HepG2 (cell line): ENCODE measurements around the gene LRRTM2. TPM values are rescaled to one million over a fixed set of nuclear protein-coding genes. Genes with fewer than 3 reads are reported as not detected.

Experiments
- ATAC-seq: fragments of 200-7000 bp; cut with Tn5 transposase; 3 replicates; pipeline ENCODE4 v1.9.1; 2020; ENCODE audit warnings: mild to moderate bottlenecking, moderate library complexity
- BruUV-seq: library from RNA; stranded (reverse); fragments of 400-500 nt; replicated peaks from 2 replicates; lab custom pipeline; 2021; lab: Mats Ljungman, UMichigan
- CTCF ChIA-PET: fragments of 300-600 bp; formaldehyde crosslinking; extraction: SDS; loops from one replicate; lab custom pipeline; 2021; ENCODE audit warnings: low total read pairs, inconsistent platforms, low intra/inter-chr PET ratio; lab: Yijun Ruan, JAX
- POLR2A ChIA-PET: fragments of 350-600 bp; sonication (Branson Sonifier 250); formaldehyde crosslinking; loops from one replicate; lab custom pipeline; 2020; ENCODE audit warnings: antibody characterized with exemption, inconsistent platforms; lab: Yijun Ruan, JAX
- DNase-seq: peaks from one replicate; pipeline ENCODE4 v3.0.0-alpha.2; 2015; ENCODE audit warnings: low spot score
- FAIRE-seq: peaks from 3 replicates; lab custom pipeline; 2011; peaks lifted over from hg19 to GRCh38; lab: Jason Lieb, UNC
- H2AFZ ChIP-seq: one replicate; pipeline ENCODE4 v1.6.1; 2011; ENCODE audit warnings: low read length, inconsistent platforms
- H3K27ac ChIP-seq: fragments of 300-600 bp; 3 replicates; pipeline ENCODE4 v1.8.0; 2011; ENCODE audit warnings: mixed run types, mild to moderate bottlenecking, mixed read lengths, low read length, inconsistent platforms; ENCODE audit not compliant: insufficient read depth; ENCODE audit errors: extremely low read length
- H3K27me3 ChIP-seq, 2 experiments: fragments of 200-600 bp in 1 of 2; 2 replicates in 1 of 2; 3 replicates in 1 of 2; pipeline versions ENCODE4 v1.6.0 to v1.8.0; 2011; ENCODE audit warnings: low read length in 2 of 2, mild to moderate bottlenecking in 2 of 2, moderate library complexity in 2 of 2, inconsistent platforms in 1 of 2; ENCODE audit not compliant: insufficient read depth in 2 of 2, control insufficient read depth in 1 of 2
- H3K36me3 ChIP-seq, 2 experiments: fragments of 200-600 bp in 1 of 2; replicated peaks in 1 of 2; 2 replicates in 1 of 2; 3 replicates in 1 of 2; pipeline versions ENCODE4 v1.5.1 to v1.8.0; 2011; ENCODE audit warnings: low read length in 2 of 2, inconsistent platforms in 1 of 2; ENCODE audit not compliant: insufficient read depth in 2 of 2, control insufficient read depth in 1 of 2
- H3K4me1 ChIP-seq: 2 replicates; pipeline ENCODE4 v1.5.1; 2012; ENCODE audit warnings: low read length, inconsistent platforms; ENCODE audit not compliant: insufficient read depth
- H3K4me2 ChIP-seq: 2 replicates; pipeline ENCODE4 v1.6.0; 2011; ENCODE audit warnings: low read depth, low read length, inconsistent platforms
- H3K4me3 ChIP-seq, 3 experiments: fragments of 200-600 bp in 1 of 3; sonication (generic), shearing (Covaris generic) in 1 of 3; replicated peaks in 1 of 3; 2 replicates each; pipeline ENCODE4 v1.5.1; 2011 to 2016; ENCODE audit warnings: low read length in 3 of 3, inconsistent platforms in 2 of 3, low read depth in 2 of 3, mild to moderate bottlenecking in 2 of 3, control low read depth in 1 of 3, mixed read lengths in 1 of 3; ENCODE audit not compliant: insufficient read depth in 1 of 3
- H3K79me2 ChIP-seq: one replicate; pipeline ENCODE4 v1.6.1; 2011; ENCODE audit warnings: low read length, inconsistent platforms; ENCODE audit not compliant: insufficient read depth
- H3K9ac ChIP-seq: 2 replicates; pipeline ENCODE4 v1.6.0; 2011; ENCODE audit warnings: mild to moderate bottlenecking, low read depth, low read length, inconsistent platforms; ENCODE audit not compliant: insufficient read depth
- H3K9me3 ChIP-seq: 2 replicates; pipeline ENCODE4 v1.5.1; 2012; ENCODE audit warnings: mild to moderate bottlenecking, low read length
- H4K20me1 ChIP-seq: 2 replicates; pipeline ENCODE4 v1.6.0; 2011; ENCODE audit warnings: inconsistent platforms, mild to moderate bottlenecking, low read length, moderate library complexity; ENCODE audit not compliant: insufficient read depth
- CBX5 ChIP-seq: sonication (generic); formaldehyde crosslinking; IDR thresholded peaks from 2 replicates; pipeline ENCODE4 v1.4.0; 2020; ENCODE audit warnings: missing genetic modification reagents, borderline replicate concordance
- GATAD1 ChIP-seq: IDR thresholded peaks from 2 replicates; pipeline ENCODE4 v1.6.1; 2016; ENCODE audit warnings: missing genetic modification reagents, missing compliant biosample characterization
- PHB2 ChIP-seq: fragments of 450-650 bp; IDR thresholded peaks from 2 replicates; pipeline ENCODE4 v1.6.1; 2018; ENCODE audit not compliant: partially characterized antibody
- RFXAP ChIP-seq: sonication (generic); formaldehyde crosslinking; IDR thresholded peaks from 2 replicates; pipeline ENCODE4 v1.4.0; 2020; ENCODE audit warnings: missing genetic modification reagents, borderline replicate concordance
- TBL1XR1 ChIP-seq: fragments of 150-350 bp; IDR thresholded peaks from 2 replicates; pipeline ENCODE4 v1.6.1; 2014; ENCODE audit warnings: borderline replicate concordance, low read length; ENCODE audit not compliant: partially characterized antibody
- XRCC5 ChIP-seq: fragments of 200-400 bp; formaldehyde crosslinking; optimal IDR thresholded peaks from 2 replicates; pipeline ENCODE3; 2017; ENCODE audit warnings: mild to moderate bottlenecking, low read length
- ZNF138 ChIP-seq: sonication (generic); formaldehyde crosslinking; IDR thresholded peaks from 2 replicates; pipeline ENCODE4 v1.5.0; 2020; ENCODE audit warnings: mild to moderate bottlenecking, low read depth, missing genetic modification reagents
- ZNF619 ChIP-seq: sonication (generic); formaldehyde crosslinking; IDR thresholded peaks from 2 replicates; pipeline ENCODE4 v1.4.0; 2020; ENCODE audit warnings: mild to moderate bottlenecking, missing genetic modification reagents
- WGBS: methylation state at CpG from one replicate; pipeline ENCODE4 v1.1.6; 2017; ENCODE audit warnings: low lambda C conversion rate; 5-methylcytosine and 5-hydroxymethylcytosine counted together
- in situ Hi-C: cut with HindIII; loops from 2 replicates; pipeline ENCODE4 v1.10.0; 2017; ENCODE audit warnings: low pct_unique_long_range_greater_than_20kb; ENCODE audit not compliant: extremely low pct_ligation_motif_present
- intact Hi-C: fragments of 100-400 bp; cut with micrococcal nuclease; formaldehyde crosslinking; loops from one replicate; pipeline ENCODE4 v1.10.0; 2022; ENCODE audit not compliant: unreplicated experiment
- polyA plus RNA-seq, 8 experiments: library from polyadenylated mRNA; depleted of rRNA in 3 of 8; stranded (reverse) in 7 of 8; unstranded in 1 of 8; fragments of >200 nt; fragmentation: Illumina TruSeq in 4 of 8; extraction: Trizol in 4 of 8; gene quantifications; 2 replicates each; pipeline versions ENCODE4 v1.2.1 to v1.2.3, GENCODE V29; 2011 to 2016; ENCODE audit warnings: low read depth in 4 of 8, missing spikeins in 1 of 8, mixed read lengths in 1 of 8; ENCODE audit not compliant: insufficient read depth in 1 of 8
- total RNA-seq, 5 experiments: library from RNA; depleted of rRNA; stranded (reverse); fragments of >200 nt; fragmentation: Illumina TruSeq; extraction: Trizol; gene quantifications; 2 replicates each; pipeline ENCODE4 v1.2.3, GENCODE V29; 2016; ENCODE audit warnings: low read depth in 1 of 5
- TF ChIP-seq, protein P1 (sequence below): sonication (generic); formaldehyde crosslinking; IDR thresholded peaks from 2 replicates; pipeline ENCODE4 v1.5.0; 2020; ENCODE audit warnings: mild to moderate bottlenecking, missing genetic modification reagents
- TF ChIP-seq, protein P2 (sequence below): sonication (generic); formaldehyde crosslinking; IDR thresholded peaks from 2 replicates; pipeline ENCODE4 v1.4.0; 2020; ENCODE audit warnings: missing genetic modification reagents

The LRRTM2 gene
- total and polyA plus RNA-seq, 2 of the 13 experiments (the other 11 are each of a cell fraction or from before 2014, with no cell fraction given), result not detected

DNA sequence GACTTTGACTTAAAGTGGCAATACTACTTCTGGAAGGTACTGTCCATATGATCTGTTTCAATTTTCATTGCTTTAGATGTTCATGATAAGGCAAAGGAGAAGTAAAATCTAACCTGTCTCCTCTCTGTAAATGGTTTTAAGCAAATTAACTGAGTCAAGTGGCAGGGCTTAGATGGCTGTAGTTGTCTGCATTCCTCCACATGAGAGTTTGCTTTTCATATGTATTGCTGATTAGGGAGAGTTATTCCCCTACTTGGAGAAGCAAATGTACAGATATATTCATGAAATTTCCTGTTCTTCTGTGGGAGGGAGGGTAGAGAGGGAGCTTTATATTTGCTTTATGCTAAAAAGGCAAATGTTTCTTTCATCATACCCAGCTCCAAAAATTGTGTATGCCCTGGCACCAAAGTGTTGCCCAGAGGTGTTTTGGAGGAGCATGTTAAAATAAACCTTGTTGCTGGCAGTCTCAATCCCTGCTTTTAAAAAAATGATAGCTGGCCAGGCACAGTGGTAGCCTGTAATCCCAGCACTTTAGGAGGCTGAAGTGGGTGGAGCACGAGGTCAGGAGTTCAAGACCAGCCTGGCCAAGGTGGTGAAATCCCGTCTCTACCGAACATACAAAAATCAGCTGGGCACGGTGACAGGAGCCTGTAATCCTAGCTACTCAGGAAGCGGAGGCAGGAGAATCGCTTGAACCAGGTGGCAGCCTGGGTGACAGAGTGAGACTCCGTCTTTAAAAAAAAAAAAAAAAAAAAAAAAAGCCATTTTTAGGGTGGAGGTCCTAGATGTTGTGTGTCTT is 3.5 kb upstream of the LRRTM2 start:
- TF ChIP-seq PHB2, result no peak
- TF ChIP-seq ZNF138 (CRISPR knock-in tag), result no peak
- TF ChIP-seq, protein P1, sequence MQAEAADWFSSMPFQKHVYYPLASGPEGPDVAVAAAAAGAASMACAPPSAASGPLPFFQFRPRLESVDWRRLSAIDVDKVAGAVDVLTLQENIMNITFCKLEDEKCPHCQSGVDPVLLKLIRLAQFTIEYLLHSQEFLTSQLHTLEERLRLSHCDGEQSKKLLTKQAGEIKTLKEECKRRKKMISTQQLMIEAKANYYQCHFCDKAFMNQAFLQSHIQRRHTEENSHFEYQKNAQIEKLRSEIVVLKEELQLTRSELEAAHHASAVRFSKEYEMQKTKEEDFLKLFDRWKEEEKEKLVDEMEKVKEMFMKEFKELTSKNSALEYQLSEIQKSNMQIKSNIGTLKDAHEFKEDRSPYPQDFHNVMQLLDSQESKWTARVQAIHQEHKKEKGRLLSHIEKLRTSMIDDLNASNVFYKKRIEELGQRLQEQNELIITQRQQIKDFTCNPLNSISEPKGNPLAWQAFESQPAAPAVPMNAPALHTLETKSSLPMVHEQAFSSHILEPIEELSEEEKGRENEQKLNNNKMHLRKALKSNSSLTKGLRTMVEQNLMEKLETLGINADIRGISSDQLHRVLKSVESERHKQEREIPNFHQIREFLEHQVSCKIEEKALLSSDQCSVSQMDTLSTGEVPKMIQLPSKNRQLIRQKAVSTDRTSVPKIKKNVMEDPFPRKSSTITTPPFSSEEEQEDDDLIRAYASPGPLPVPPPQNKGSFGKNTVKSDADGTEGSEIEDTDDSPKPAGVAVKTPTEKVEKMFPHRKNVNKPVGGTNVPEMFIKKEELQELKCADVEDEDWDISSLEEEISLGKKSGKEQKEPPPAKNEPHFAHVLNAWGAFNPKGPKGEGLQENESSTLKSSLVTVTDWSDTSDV (CRISPR knock-in tag), result no peak
- TF ChIP-seq RFXAP (CRISPR knock-in tag), result no peak
- no peak for TF ChIP-seq GATAD1 (CRISPR knock-in tag)
- no peak for TF ChIP-seq XRCC5
- TF ChIP-seq, protein P2, sequence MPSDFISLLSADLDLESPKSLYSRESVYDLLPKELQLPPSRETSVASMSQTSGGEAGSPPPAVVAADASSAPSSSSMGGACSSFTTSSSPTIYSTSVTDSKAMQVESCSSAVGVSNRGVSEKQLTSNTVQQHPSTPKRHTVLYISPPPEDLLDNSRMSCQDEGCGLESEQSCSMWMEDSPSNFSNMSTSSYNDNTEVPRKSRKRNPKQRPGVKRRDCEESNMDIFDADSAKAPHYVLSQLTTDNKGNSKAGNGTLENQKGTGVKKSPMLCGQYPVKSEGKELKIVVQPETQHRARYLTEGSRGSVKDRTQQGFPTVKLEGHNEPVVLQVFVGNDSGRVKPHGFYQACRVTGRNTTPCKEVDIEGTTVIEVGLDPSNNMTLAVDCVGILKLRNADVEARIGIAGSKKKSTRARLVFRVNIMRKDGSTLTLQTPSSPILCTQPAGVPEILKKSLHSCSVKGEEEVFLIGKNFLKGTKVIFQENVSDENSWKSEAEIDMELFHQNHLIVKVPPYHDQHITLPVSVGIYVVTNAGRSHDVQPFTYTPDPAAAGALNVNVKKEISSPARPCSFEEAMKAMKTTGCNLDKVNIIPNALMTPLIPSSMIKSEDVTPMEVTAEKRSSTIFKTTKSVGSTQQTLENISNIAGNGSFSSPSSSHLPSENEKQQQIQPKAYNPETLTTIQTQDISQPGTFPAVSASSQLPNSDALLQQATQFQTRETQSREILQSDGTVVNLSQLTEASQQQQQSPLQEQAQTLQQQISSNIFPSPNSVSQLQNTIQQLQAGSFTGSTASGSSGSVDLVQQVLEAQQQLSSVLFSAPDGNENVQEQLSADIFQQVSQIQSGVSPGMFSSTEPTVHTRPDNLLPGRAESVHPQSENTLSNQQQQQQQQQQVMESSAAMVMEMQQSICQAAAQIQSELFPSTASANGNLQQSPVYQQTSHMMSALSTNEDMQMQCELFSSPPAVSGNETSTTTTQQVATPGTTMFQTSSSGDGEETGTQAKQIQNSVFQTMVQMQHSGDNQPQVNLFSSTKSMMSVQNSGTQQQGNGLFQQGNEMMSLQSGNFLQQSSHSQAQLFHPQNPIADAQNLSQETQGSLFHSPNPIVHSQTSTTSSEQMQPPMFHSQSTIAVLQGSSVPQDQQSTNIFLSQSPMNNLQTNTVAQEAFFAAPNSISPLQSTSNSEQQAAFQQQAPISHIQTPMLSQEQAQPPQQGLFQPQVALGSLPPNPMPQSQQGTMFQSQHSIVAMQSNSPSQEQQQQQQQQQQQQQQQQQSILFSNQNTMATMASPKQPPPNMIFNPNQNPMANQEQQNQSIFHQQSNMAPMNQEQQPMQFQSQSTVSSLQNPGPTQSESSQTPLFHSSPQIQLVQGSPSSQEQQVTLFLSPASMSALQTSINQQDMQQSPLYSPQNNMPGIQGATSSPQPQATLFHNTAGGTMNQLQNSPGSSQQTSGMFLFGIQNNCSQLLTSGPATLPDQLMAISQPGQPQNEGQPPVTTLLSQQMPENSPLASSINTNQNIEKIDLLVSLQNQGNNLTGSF (CRISPR knock-in tag), result no peak
- no peak for TF ChIP-seq ZNF619 (CRISPR knock-in tag)
- no peak for TF ChIP-seq TBL1XR1
- no peak for TF ChIP-seq CBX5 (CRISPR knock-in tag)
- no peak for ATAC-seq
- Histone ChIP-seq H3K79me2 (peaks cover 9% of the 10 kb centered on the region), H2AFZ (no peak overlapping the region), H3K4me2 (no peak overlapping the region), H3K9ac (no peak overlapping the region), H4K20me1 (peaks cover 18% of the 10 kb centered on the region), H3K27ac (no peak overlapping the region), H3K4me1 (no peaks in the 10 kb centered on the region), H3K4me3 (no peak overlapping the region), H3K27me3 (no peaks in the 10 kb centered on the region), H3K9me3 (no peaks in the 10 kb centered on the region), H3K36me3 (peaks cover 1 to 8% of the 10 kb centered on the region in 2 experiments; a peak in 2 of 5 replicates)
- BruUV-seq, result no TSS peak
- in situ Hi-C loops (no loop called here), intact Hi-C loops (no loop called here)
- no peak for DNase-seq
- ChIA-PET CTCF (no interaction called here), POLR2A (no interaction called here)
- WGBS, result 94% methylated on average over 7 of the region's 7 CpGs
- no peak for FAIRE-seq
